ENCODE results near the gene INPP4B.

The INPP4B gene

GRCh38 chr4:142572071-142572470 is 274.0 kb downstream of the INPP4B start:
- DNase-seq (ENCODE audit: low spot score) = no peak

GRCh38 chr4:142567620-142568451 is 278.3 kb downstream of the INPP4B start:
- DNase-seq (ENCODE audit: low spot score) = no peak

- DNase-seq (ENCODE audit: low spot score) = no peak
Measured at GRCh38 chr4:142567199-142567598, 278.9 kb downstream of the INPP4B start.

GRCh38 chr4:142566777-142567176 is 279.3 kb downstream of the INPP4B start:
- DNase-seq (ENCODE audit: low spot score) = no peak

GRCh38 chr4:142566243-142566642 is 279.9 kb downstream of the INPP4B start:
- DNase-seq (ENCODE audit: low spot score) = no peak

GRCh38 chr4:142565771-142566170 is 280.3 kb downstream of the INPP4B start:
- DNase-seq (ENCODE audit: low spot score) = no peak

- no peak for DNase-seq (ENCODE audit: low spot score)
Measured at GRCh38 chr4:142563682-142564291, 282.3 kb downstream of the INPP4B start.

GRCh38 chr4:142559986-142560385 is 286.1 kb downstream of the INPP4B start:
- DNase-seq (ENCODE audit: low spot score) = no peak

- no peak for DNase-seq (ENCODE audit: low spot score)
Measured at GRCh38 chr4:142558851-142559250, 287.2 kb downstream of the INPP4B start.

- no peak for DNase-seq (ENCODE audit: low spot score)
Measured at GRCh38 chr4:142557239-142557801, 288.8 kb downstream of the INPP4B start.

GRCh38 chr4:142556570-142557238 is 289.4 kb downstream of the INPP4B start:
- no peak for DNase-seq (ENCODE audit: low spot score)

GRCh38 chr4:142556048-142556447 is 290.1 kb downstream of the INPP4B start:
- DNase-seq (ENCODE audit: low spot score) = no peak

GRCh38 chr4:142554412-142554811 is 291.7 kb downstream of the INPP4B start:
- no peak for DNase-seq (ENCODE audit: low spot score)

GRCh38 chr4:142551517-142552305 is 294.4 kb downstream of the INPP4B start:
- DNase-seq (ENCODE audit: low spot score) = no peak

- no peak for DNase-seq (ENCODE audit: low spot score)
Measured at GRCh38 chr4:142550965-142551364, 295.1 kb downstream of the INPP4B start.

- DNase-seq (ENCODE audit: low spot score) = no peak
Measured at GRCh38 chr4:142549726-142550463, 296.2 kb downstream of the INPP4B start.

- no peak for DNase-seq (ENCODE audit: low spot score)
Measured at GRCh38 chr4:142549248-142549647, 296.9 kb downstream of the INPP4B start.

GRCh38 chr4:142548491-142548890 is 297.6 kb downstream of the INPP4B start:
- DNase-seq (ENCODE audit: low spot score) = no peak

GRCh38 chr4:142547974-142548373 is 298.1 kb downstream of the INPP4B start:
- DNase-seq (ENCODE audit: low spot score) = no peak

GRCh38 chr4:142544594-142544993 is 301.5 kb downstream of the INPP4B start:
- DNase-seq (ENCODE audit: low spot score) = no peak

GRCh38 chr4:142544039-142544438 is 302.1 kb downstream of the INPP4B start:
- DNase-seq (ENCODE audit: low spot score) = no peak
